HG02763 (cell line): ENCODE data around the gene UBIAD1.

ENCODE experiments used
- ATAC-seq: cut with Tn5 transposase; IDR thresholded peaks from one replicate; pipeline ENCODE4 v1.9.1; 2021; ENCODE audit warnings: mild to moderate bottlenecking, moderate library complexity; ENCODE audit not compliant: unreplicated experiment

UBIAD1 gene

DNA sequence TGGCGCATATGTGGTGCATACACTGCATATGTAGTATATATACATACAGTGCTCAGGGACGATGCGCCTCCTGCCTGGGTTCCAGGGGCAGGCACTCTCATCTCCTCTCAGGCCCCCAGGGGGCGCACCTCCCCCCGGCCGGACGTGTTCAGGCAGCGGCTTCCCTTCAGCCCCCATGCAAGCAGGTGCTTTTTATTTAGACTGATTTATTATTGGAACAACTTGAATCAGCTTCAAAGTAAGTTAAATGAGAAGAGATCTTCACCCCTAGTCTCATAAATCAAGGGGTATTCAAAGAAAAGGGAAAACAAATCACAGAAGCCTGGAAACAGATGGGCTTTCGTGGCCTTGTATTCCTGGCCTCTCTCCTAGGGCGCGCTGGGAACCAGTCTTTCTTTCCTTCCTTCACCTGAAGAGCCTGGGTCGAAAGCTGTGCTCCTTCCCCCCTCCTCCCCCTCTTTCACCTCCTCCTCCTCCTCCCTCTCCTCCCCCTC is 64.6 kb downstream of the UBIAD1 start:
- ATAC-seq, result no peak
